WTC11 (cell line): ENCODE results near the gene CFAP53. TPM values are rescaled to one million over a fixed set of nuclear protein-coding genes. Genes with fewer than 3 reads are reported as not detected.
"Not testable (repeated sequence)": the region's sequence is repeated elsewhere in the genome, so short reads cannot be mapped to it uniquely, and the experiment has no call there.

Experiments used
- ATAC-seq: fragments of 200-7000 bp; cut with Tn5 transposase; 2 replicates; pipeline ENCODE4 v1.10.0; 2021; ENCODE audit warnings: mild to moderate bottlenecking, moderate library complexity
- CTCF ChIA-PET: fragments of 300-600 bp; sonication (Branson Sonifier 250); formaldehyde crosslinking; loops from one replicate; lab custom pipeline; 2021; ENCODE audit warnings: antibody characterized with exemption; lab: Charles Lee
- POLR2A ChIA-PET: fragments of 350-600 bp; sonication (Branson Sonifier 250); formaldehyde crosslinking; loops from one replicate; lab custom pipeline; 2021; ENCODE audit warnings: antibody characterized with exemption; lab: Charles Lee
- DNase-seq: peaks from one replicate; pipeline ENCODE4 v3.0.0; 2021; ENCODE audit warnings: low spot score
- H3K27ac Mint-ChIP-seq: 2 replicates; pipeline ENCODE4 v1.8.0; 2021; ENCODE audit warnings: mixed read lengths
- H3K27me3 Mint-ChIP-seq: 2 replicates; pipeline ENCODE4 v1.8.0; 2021; ENCODE audit warnings: low read depth, mild to moderate bottlenecking, moderate library complexity, mixed read lengths
- H3K36me3 Mint-ChIP-seq: 2 replicates; pipeline ENCODE4 v1.8.0; 2021; ENCODE audit warnings: mixed read lengths
- H3K4me1 Mint-ChIP-seq: 2 replicates; pipeline ENCODE4 v1.8.0; 2022; ENCODE audit warnings: mixed read lengths
- H3K4me3 Mint-ChIP-seq: 2 replicates; pipeline ENCODE4 v1.8.0; 2021; ENCODE audit warnings: mild to moderate bottlenecking, moderate library complexity, mixed read lengths
- H3K9me3 Mint-ChIP-seq: 2 replicates; pipeline ENCODE4 v1.8.0; 2021; ENCODE audit warnings: mixed read lengths
- CBFB ChIP-seq: sonication (generic); formaldehyde crosslinking; IDR thresholded peaks from 2 replicates; pipeline ENCODE4 v1.8.1; 2022; ENCODE audit warnings: mild to moderate bottlenecking, low read depth, missing genetic modification reagents
- CREM ChIP-seq: sonication (generic); formaldehyde crosslinking; IDR thresholded peaks from 2 replicates; pipeline ENCODE4 v1.8.1; 2022; ENCODE audit warnings: mild to moderate bottlenecking, missing genetic modification reagents, moderate library complexity
- ELF4 ChIP-seq: sonication (generic); formaldehyde crosslinking; IDR thresholded peaks from 2 replicates; pipeline ENCODE4 v1.8.1; 2022; ENCODE audit warnings: low read depth, mild to moderate bottlenecking, moderate library complexity, missing genetic modification reagents
- GABPB1 ChIP-seq: sonication (generic); formaldehyde crosslinking; IDR thresholded peaks from 2 replicates; pipeline ENCODE4 v1.8.1; 2023; ENCODE audit warnings: mild to moderate bottlenecking, missing genetic modification reagents
- HMGA2 ChIP-seq: fragments of 250-450 bp; sonication (Bioruptor Pico); IDR thresholded peaks from 2 replicates; pipeline ENCODE4 v1.4.0; 2021; ENCODE audit warnings: mild to moderate bottlenecking, moderate library complexity
- NFATC4 ChIP-seq: fragments of 250-450 bp; sonication (Bioruptor Pico); IDR thresholded peaks from 2 replicates; pipeline ENCODE4 v1.9.0; 2021; ENCODE audit warnings: mild to moderate bottlenecking
- NR1H2 ChIP-seq: sonication (generic); formaldehyde crosslinking; IDR thresholded peaks from 2 replicates; pipeline ENCODE4 v1.9.0; 2021; ENCODE audit warnings: mild to moderate bottlenecking, moderate library complexity, missing genetic modification reagents
- SMAD4 ChIP-seq: sonication (generic); formaldehyde crosslinking; IDR thresholded peaks from 2 replicates; pipeline ENCODE4 v1.8.0; 2022; ENCODE audit warnings: mild to moderate bottlenecking, missing genetic modification reagents
- SP1 ChIP-seq: sonication (generic); formaldehyde crosslinking; conservative IDR thresholded peaks from 2 replicates; pipeline ENCODE4 v1.8.1; 2022; ENCODE audit warnings: missing genetic modification reagents
- TEAD1 ChIP-seq: sonication (generic); formaldehyde crosslinking; IDR thresholded peaks from 2 replicates; pipeline ENCODE4 v1.8.0; 2022; ENCODE audit warnings: mild to moderate bottlenecking, missing genetic modification reagents
- ZNF138 ChIP-seq: sonication (generic); formaldehyde crosslinking; conservative IDR thresholded peaks from 2 replicates; pipeline ENCODE4 v1.8.1; 2022; ENCODE audit warnings: mild to moderate bottlenecking, moderate library complexity, missing genetic modification reagents
- ZNF423 ChIP-seq: fragments of 250-450 bp; sonication (Bioruptor Pico); IDR thresholded peaks from 2 replicates; pipeline ENCODE4 v2.1.2; 2022; ENCODE audit warnings: mild to moderate bottlenecking, moderate library complexity
- total RNA-seq: library from RNA; stranded (reverse); gene quantifications from 3 replicates; pipeline ENCODE4 v1.2.3, GENCODE V29; 2021
- TF ChIP-seq, protein P1 (sequence below): sonication (generic); formaldehyde crosslinking; IDR thresholded peaks from 2 replicates; pipeline ENCODE4 v1.8.0; 2022; ENCODE audit warnings: mild to moderate bottlenecking, missing genetic modification reagents
- TF ChIP-seq, protein P2 (sequence below): sonication (generic); formaldehyde crosslinking; IDR thresholded peaks from 2 replicates; pipeline ENCODE4 v1.8.1; 2023; ENCODE audit warnings: mild to moderate bottlenecking, missing genetic modification reagents, borderline replicate concordance
- TF ChIP-seq, protein P3 (sequence below): fragments of 250-450 bp; sonication (Bioruptor Pico); IDR thresholded peaks from 2 replicates; pipeline ENCODE4 v2.1.2; 2022; ENCODE audit warnings: mild to moderate bottlenecking, moderate library complexity
- TF ChIP-seq, protein P4 (sequence below): sonication (generic); formaldehyde crosslinking; IDR thresholded peaks from 2 replicates; pipeline ENCODE4 v1.8.1; 2023; ENCODE audit warnings: mild to moderate bottlenecking, moderate library complexity, missing genetic modification reagents

Gene CFAP53
- total RNA-seq, 1 experiment from 2014 or later, result 0.26 TPM

DNA sequence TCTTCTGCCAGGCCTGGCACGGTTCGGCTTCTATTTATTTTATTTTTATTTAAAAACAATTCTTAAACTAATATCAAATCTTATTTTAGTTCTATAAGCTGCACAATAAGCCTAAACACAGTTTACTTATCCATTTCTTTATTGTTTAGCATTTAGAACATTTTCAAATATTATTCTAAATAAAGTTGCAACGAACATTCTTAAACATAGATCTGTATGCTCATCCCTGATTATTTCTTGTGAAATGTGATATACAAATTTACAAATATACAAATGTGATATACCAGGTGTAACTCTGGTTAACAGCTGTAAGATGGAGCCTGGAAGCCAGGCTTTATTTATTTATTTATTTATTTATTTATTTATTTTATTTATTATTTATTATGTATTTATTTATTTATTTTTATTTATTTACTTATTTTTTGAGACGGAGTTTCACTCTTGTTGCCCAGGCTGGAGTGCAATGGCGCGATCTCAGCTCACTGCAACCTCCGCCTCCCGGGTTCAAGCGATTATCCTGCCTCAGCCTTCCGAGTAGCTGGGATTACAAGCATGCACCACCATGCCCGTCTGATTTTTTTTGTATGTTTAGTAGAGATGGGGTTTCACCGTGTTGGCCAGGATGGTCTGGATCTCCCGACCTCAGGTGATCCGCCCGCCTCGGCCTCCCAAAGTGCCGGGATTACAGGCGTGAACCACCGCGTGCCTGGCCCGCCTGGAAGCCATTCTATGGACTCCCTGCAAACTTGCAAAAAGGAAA, 22.2 kb upstream of the CFAP53 start:
- POLR2A ChIA-PET, H3K9me3 Mint-ChIP-seq, DNase-seq, H3K27me3 Mint-ChIP-seq, ATAC-seq, H3K27ac Mint-ChIP-seq: not testable (repeated sequence)
- TF ChIP-seq HMGA2 (CRISPR knock-in tag), result peak; percentile 97
- CTCF ChIA-PET, result interaction anchor here (1.0 to 1.9 kb wide), 2 partner anchors 20 to 69 kb away, joined by 3 to 7 read pairs; no protein-coding TSS in a partner anchor
- peak overlapping the region; percentile 98 for H3K4me3 Mint-ChIP-seq
- H3K36me3 Mint-ChIP-seq, result peaks cover 23% of the 10 kb centered on the region
- peaks cover 11% of the 10 kb centered on the region for H3K4me1 Mint-ChIP-seq

DNA sequence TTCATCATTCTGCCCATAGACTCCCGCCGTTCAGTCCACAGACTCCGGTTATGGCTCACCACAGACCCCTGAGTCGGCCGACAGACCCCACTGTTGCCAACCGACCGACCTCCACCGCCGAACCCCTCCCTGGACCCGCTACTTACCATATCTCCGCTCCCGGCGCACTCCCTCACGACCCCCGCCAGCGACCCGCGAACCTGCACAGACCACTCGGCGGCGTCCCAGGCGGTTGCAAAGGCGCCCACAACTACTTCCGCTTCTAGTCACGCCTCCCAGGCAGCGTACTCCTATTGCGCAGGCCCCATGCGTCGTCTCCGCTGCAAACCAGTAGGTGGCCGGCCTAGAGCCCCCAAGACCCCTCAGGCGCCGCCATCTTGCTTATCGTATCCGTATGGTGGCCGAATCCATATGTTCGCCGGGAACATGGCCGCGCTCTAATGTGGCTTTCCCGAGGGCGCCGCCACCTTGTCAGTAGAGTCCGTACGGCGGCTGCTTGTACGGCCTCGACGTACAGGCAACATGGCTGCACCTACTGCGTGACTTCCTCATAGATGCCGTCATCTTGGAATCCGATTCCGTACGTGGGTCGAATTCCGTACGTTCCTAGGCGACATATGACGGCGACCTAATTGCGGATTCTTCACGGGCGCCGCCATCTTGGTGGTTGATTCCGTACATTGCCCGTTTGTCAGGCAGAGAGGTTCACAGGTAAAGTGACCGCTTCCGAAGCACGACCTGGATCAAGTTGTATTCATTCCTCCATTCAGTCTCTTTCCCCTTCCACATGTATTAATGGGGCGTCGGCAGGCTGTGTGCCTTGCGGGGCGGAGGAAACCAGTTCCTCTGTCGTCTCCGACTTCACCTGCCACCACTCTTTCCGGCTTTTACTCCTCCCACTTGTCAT, 21.4 kb upstream of the CFAP53 start, which contains the start of gene CXXC1:
Gene CXXC1, minus strand, starts transcription at position 252 of the 907 bp plus-strand sequence. Its CDS starts 103 bp downstream, at position 149.
- CTCF ChIA-PET, result no interaction called here
- POLR2A ChIA-PET, result no interaction called here
- TF ChIP-seq SMAD4 (CRISPR knock-in tag) (no peak), ZNF138 (CRISPR knock-in tag) (no peak), GABPB1 (CRISPR knock-in tag) (peak; percentile 66; the same call in 1 of the 2 replicates), SP1 (CRISPR knock-in tag) (peak; percentile 76), CBFB (CRISPR knock-in tag) (0 out of 2 replicates have a peak, but pooled peaks have one; percentile 50), NR1H2 (no peak), TEAD1 (CRISPR knock-in tag) (peak; percentile 57; the same call in 1 of the 2 replicates), ZNF423 (peak; percentile 71; the same call in 1 of the 2 replicates), HMGA2 (CRISPR knock-in tag) (no peak), NFATC4 (CRISPR knock-in tag) (no peak), ELF4 (CRISPR knock-in tag) (no peak), CREM (CRISPR knock-in tag) (0 out of 2 replicates have a peak, but pooled peaks have one; percentile 31)
- TF ChIP-seq, protein P1, sequence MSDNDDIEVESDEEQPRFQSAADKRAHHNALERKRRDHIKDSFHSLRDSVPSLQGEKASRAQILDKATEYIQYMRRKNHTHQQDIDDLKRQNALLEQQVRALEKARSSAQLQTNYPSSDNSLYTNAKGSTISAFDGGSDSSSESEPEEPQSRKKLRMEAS (CRISPR knock-in tag), result peak; percentile 74; the same call in 1 of the 2 replicates
- TF ChIP-seq, protein P2, sequence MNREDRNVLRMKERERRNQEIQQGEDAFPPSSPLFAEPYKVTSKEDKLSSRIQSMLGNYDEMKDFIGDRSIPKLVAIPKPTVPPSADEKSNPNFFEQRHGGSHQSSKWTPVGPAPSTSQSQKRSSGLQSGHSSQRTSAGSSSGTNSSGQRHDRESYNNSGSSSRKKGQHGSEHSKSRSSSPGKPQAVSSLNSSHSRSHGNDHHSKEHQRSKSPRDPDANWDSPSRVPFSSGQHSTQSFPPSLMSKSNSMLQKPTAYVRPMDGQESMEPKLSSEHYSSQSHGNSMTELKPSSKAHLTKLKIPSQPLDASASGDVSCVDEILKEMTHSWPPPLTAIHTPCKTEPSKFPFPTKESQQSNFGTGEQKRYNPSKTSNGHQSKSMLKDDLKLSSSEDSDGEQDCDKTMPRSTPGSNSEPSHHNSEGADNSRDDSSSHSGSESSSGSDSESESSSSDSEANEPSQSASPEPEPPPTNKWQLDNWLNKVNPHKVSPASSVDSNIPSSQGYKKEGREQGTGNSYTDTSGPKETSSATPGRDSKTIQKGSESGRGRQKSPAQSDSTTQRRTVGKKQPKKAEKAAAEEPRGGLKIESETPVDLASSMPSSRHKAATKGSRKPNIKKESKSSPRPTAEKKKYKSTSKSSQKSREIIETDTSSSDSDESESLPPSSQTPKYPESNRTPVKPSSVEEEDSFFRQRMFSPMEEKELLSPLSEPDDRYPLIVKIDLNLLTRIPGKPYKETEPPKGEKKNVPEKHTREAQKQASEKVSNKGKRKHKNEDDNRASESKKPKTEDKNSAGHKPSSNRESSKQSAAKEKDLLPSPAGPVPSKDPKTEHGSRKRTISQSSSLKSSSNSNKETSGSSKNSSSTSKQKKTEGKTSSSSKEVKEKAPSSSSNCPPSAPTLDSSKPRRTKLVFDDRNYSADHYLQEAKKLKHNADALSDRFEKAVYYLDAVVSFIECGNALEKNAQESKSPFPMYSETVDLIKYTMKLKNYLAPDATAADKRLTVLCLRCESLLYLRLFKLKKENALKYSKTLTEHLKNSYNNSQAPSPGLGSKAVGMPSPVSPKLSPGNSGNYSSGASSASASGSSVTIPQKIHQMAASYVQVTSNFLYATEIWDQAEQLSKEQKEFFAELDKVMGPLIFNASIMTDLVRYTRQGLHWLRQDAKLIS (CRISPR knock-in tag), result no peak
- TF ChIP-seq, protein P3, sequence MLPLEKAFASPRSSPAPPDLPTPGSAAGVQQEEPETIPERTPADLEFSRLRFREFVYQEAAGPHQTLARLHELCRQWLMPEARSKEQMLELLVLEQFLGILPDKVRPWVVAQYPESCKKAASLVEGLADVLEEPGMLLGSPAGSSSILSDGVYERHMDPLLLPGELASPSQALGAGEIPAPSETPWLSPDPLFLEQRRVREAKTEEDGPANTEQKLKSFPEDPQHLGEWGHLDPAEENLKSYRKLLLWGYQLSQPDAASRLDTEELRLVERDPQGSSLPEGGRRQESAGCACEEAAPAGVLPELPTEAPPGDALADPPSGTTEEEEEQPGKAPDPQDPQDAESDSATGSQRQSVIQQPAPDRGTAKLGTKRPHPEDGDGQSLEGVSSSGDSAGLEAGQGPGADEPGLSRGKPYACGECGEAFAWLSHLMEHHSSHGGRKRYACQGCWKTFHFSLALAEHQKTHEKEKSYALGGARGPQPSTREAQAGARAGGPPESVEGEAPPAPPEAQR (CRISPR knock-in tag), result peak; percentile 77; the same call in 1 of the 2 replicates
- TF ChIP-seq, protein P4, sequence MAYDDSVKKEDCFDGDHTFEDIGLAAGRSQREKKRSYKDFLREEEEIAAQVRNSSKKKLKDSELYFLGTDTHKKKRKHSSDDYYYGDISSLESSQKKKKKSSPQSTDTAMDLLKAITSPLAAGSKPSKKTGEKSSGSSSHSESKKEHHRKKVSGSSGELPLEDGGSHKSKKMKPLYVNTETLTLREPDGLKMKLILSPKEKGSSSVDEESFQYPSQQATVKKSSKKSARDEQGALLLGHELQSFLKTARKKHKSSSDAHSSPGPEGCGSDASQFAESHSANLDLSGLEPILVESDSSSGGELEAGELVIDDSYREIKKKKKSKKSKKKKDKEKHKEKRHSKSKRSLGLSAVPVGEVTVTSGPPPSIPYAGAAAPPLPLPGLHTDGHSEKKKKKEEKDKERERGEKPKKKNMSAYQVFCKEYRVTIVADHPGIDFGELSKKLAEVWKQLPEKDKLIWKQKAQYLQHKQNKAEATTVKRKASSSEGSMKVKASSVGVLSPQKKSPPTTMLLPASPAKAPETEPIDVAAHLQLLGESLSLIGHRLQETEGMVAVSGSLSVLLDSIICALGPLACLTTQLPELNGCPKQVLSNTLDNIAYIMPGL (CRISPR knock-in tag), result 0 out of 2 replicates have a peak, but pooled peaks have one; percentile 52
- H3K4me3 Mint-ChIP-seq, result peak within 1 kb of the TSS; percentile 98
- H3K27ac Mint-ChIP-seq, result peak within 1 kb of the TSS; percentile 97
- ATAC-seq, result peak; percentile 96
- H3K9me3 Mint-ChIP-seq, result no peaks in the 10 kb centered on the region
- H3K27me3 Mint-ChIP-seq, result no peaks in the 10 kb centered on the region; the same call in 1 of the 2 replicates
- peak; percentile 98 for DNase-seq
- H3K36me3 Mint-ChIP-seq, result peaks cover 31% of the 10 kb centered on the region
- peaks cover 11% of the 10 kb centered on the region for H3K4me1 Mint-ChIP-seq
